Fibroblast of lung (primary cell): ENCODE data around the gene CYTH2.

ENCODE experiments used
- CTCF ChIP-seq, 2 donors: IDR thresholded peaks in 1 of 2; conservative IDR thresholded peaks in 1 of 2; 1 replicate in 1 of 2; 2 replicates in 1 of 2; pipeline ENCODE4 v1.5.1; 2011 to 2012; ENCODE audit warnings: low read length in 2 of 2, control low read depth in 1 of 2, inconsistent platforms in 1 of 2, low read depth in 1 of 2, mild to moderate bottlenecking in 1 of 2
- EZH2 ChIP-seq: IDR thresholded peaks from 2 replicates; pipeline ENCODE4 v1.5.1; 2012; ENCODE audit warnings: low read length, control low read depth, mild to moderate bottlenecking; ENCODE audit errors: missing control alignments

- no peak for TF ChIP-seq CTCF (conservative IDR thresholded peaks at IDR 0.05 in 1 of 2, IDR thresholded peaks at IDR 0.05 in 1 of 2; ENCODE audit: low read depth in 1 of 2, low read length in 2 of 2)
- peak; percentile 72 for TF ChIP-seq EZH2
Measured at GRCh38 chr19:48443256-48443655, 25.9 kb upstream of the CYTH2 start.
